PFSK-1 (cell line): ENCODE data around the gene PAK2.

Source experiments
- FOXP2 ChIP-seq: optimal IDR thresholded peaks from 2 replicates; pipeline ENCODE3; 2011; ENCODE audit warnings: borderline replicate concordance, control low read depth, inconsistent platforms; ENCODE audit not compliant: insufficient read depth; ENCODE audit errors: extremely low read length, extremely low read depth
- POLR2AphosphoS5 ChIP-seq: IDR thresholded peaks from 2 replicates; pipeline ENCODE4 v1.6.1; 2012; ENCODE audit warnings: low read depth, mild to moderate bottlenecking, control low read depth, low read length, moderate library complexity
- REST ChIP-seq, 2 experiments: IDR thresholded peaks; 2 replicates each; pipeline versions ENCODE4 v1.6.1 to v1.8.0; 2011 to 2012; ENCODE audit warnings: low read depth in 2 of 2, low read length in 2 of 2, control low read depth in 1 of 2, inconsistent platforms in 1 of 2, mild to moderate bottlenecking in 1 of 2, moderate library complexity in 1 of 2; ENCODE audit not compliant: insufficient read depth in 1 of 2
- SIN3A ChIP-seq: IDR thresholded peaks from 2 replicates; pipeline ENCODE4 v1.6.1; 2012; ENCODE audit warnings: mild to moderate bottlenecking, low read length, moderate library complexity, borderline replicate concordance; ENCODE audit not compliant: insufficient read depth
- TAF1 ChIP-seq: IDR thresholded peaks from 2 replicates; pipeline ENCODE4 v1.6.1; 2012; ENCODE audit warnings: low read length, control low read depth, borderline replicate concordance; ENCODE audit not compliant: insufficient read depth

Gene PAK2

GRCh38 chr3:196794467-196794866 is 54.8 kb downstream of the PAK2 start:
- TF ChIP-seq REST (IDR thresholded peaks at IDR 0.05; ENCODE audit: insufficient read depth in 1 of 2, low read depth in 2 of 2, low read length in 2 of 2) (no peak), POLR2AphosphoS5 (no peak), SIN3A (no peak), FOXP2 (no peak), TAF1 (no peak)

- no peak for TF ChIP-seq TAF1
- TF ChIP-seq REST (IDR thresholded peaks at IDR 0.05; ENCODE audit: insufficient read depth in 1 of 2, low read depth in 2 of 2, low read length in 2 of 2) = no peak
- no peak for TF ChIP-seq FOXP2
- TF ChIP-seq POLR2AphosphoS5 = no peak
- no peak for TF ChIP-seq SIN3A
Observed at GRCh38 chr3:196796317-196796716, 56.7 kb downstream of the PAK2 start.

- TF ChIP-seq FOXP2 (no peak), TAF1 (no peak), REST (IDR thresholded peaks at IDR 0.05; ENCODE audit: insufficient read depth in 1 of 2, low read depth in 2 of 2, low read length in 2 of 2) (no peak), SIN3A (no peak)
Observed at GRCh38 chr3:196800742-196801434, 61.2 kb downstream of the PAK2 start.

- no peak for TF ChIP-seq SIN3A
- TF ChIP-seq FOXP2 = no peak
- no peak for TF ChIP-seq POLR2AphosphoS5
- TF ChIP-seq REST (IDR thresholded peaks at IDR 0.05; ENCODE audit: insufficient read depth in 1 of 2, low read depth in 2 of 2, low read length in 2 of 2) = no peak
- no peak for TF ChIP-seq TAF1
Observed at GRCh38 chr3:196803891-196804468, 64.3 kb downstream of the PAK2 start.

GRCh38 chr3:196804773-196805172 is 65.1 kb downstream of the PAK2 start:
- TF ChIP-seq REST (IDR thresholded peaks at IDR 0.05; ENCODE audit: insufficient read depth in 1 of 2, low read depth in 2 of 2, low read length in 2 of 2) (no peak), FOXP2 (no peak), SIN3A (no peak), TAF1 (no peak), POLR2AphosphoS5 (no peak)
